Colonic mucosa (tissue), 4 donors: Measurements from ENCODE around the gene LMF2. TPM values are rescaled to one million over a fixed set of nuclear protein-coding genes. Genes with fewer than 3 reads are reported as not detected.
A peak's percentile ranks its signal among the peaks of the same experiment; 100 is the strongest.

Experiments
- DNase-seq: peaks from one replicate; pipeline ENCODE4 v3.0.0-alpha.2; 2020
- H3K27ac ChIP-seq: fragments of 200-600 bp; one replicate; pipeline ENCODE4 v1.8.0; 2021
- H3K27me3 ChIP-seq: fragments of 200-600 bp; one replicate; pipeline ENCODE4 v1.8.0; 2021
- H3K36me3 ChIP-seq: fragments of 200-600 bp; one replicate; pipeline ENCODE4 v1.8.0; 2021
- H3K4me1 ChIP-seq: fragments of 200-600 bp; one replicate; pipeline ENCODE4 v1.8.0; 2021; ENCODE audit warnings: mild to moderate bottlenecking
- H3K4me3 ChIP-seq: fragments of 200-600 bp; one replicate; pipeline ENCODE4 v1.8.0; 2021
- H3K9ac ChIP-seq, 2 donors: one replicate each; pipeline ENCODE4 v1.7.0; 2013; ENCODE audit warnings: control low read depth in 2 of 2, low read depth in 2 of 2, low read length in 2 of 2
- H3K9me3 ChIP-seq: fragments of 200-600 bp; one replicate; pipeline ENCODE4 v1.8.0; 2021
- CTCF ChIP-seq: fragments of 200-600 bp; IDR thresholded peaks from one replicate; pipeline ENCODE4 v1.8.0; 2022; ENCODE audit warnings: antibody characterized with exemption, mild to moderate bottlenecking
- intact Hi-C: fragments of 100-400 bp; cut with DNase I; formaldehyde crosslinking; loops from one replicate; pipeline ENCODE4 v1.14.1; 2022
- total RNA-seq, 2 donors: library from RNA; stranded (reverse); fragmentation: NEBNext Ultra II Directional in 1 of 2; extraction: Animal tissue kit (Norgen Biotek cat#: 25700) in 1 of 2; gene quantifications; one replicate each; pipeline ENCODE4 v1.2.1, GENCODE V29; 2021
- donor health status: healthy.
- donor health status: DM: no; HTN: no; CAD: no.
- donor health status: DM: no; HTN: no; CAD: no.

The LMF2 gene
- total RNA-seq, 2 donors from 2014 or later, result 51.1 to 60.0 TPM

GRCh38 chr22:50532824-50533796 lies 25.6 kb upstream of the LMF2 start:
- Histone ChIP-seq H3K27me3 (no peaks in the 10 kb centered on the region), H3K4me3 (no peak overlapping the region), H3K9ac (peak overlapping the region in 1 of 2 donors; percentile 95), H3K4me1 (peaks cover 6% of the 10 kb centered on the region), H3K9me3 (no peaks in the 10 kb centered on the region), H3K27ac (peak overlapping the region; percentile 100), H3K36me3 (no peaks in the 10 kb centered on the region)
- DNase-seq, result no peak
- intact Hi-C loops, result no loop called here
- no peak for TF ChIP-seq CTCF

- H3K9ac ChIP-seq, result peak overlapping the region; percentile 95 to 98
- TF ChIP-seq CTCF, result no peak
- intact Hi-C loops, result no loop called here
- no peaks in the 10 kb centered on the region for H3K9me3 ChIP-seq
- H3K27me3 ChIP-seq, result no peaks in the 10 kb centered on the region
- peak overlapping the region; percentile 55 for H3K4me3 ChIP-seq
- DNase-seq, result peak; percentile 84
- no peaks in the 10 kb centered on the region for H3K36me3 ChIP-seq
- peak overlapping the region; percentile 100 for H3K27ac ChIP-seq
- peaks cover 6% of the 10 kb centered on the region for H3K4me1 ChIP-seq
These were observed 24.6 kb upstream of the LMF2 start for GRCh38 chr22:50531962-50532674.

GRCh38 chr22:50531546-50531961 lies 24.1 kb upstream of the LMF2 start:
- Histone ChIP-seq H3K36me3 (no peaks in the 10 kb centered on the region), H3K27ac (peak overlapping the region; percentile 100), H3K4me1 (peaks cover 6% of the 10 kb centered on the region), H3K27me3 (no peaks in the 10 kb centered on the region), H3K9ac (peak overlapping the region; percentile 95 to 98), H3K9me3 (no peaks in the 10 kb centered on the region), H3K4me3 (peak overlapping the region; percentile 55)
- no peak for TF ChIP-seq CTCF
- intact Hi-C loops, result no loop called here
- peak; percentile 65 for DNase-seq

- no peaks in the 10 kb centered on the region for H3K36me3 ChIP-seq
- no peaks in the 10 kb centered on the region for H3K9me3 ChIP-seq
- peak; percentile 90 for DNase-seq
- TF ChIP-seq CTCF, result no peak
- peak overlapping the region; percentile 95 to 98 for H3K9ac ChIP-seq
- no peaks in the 10 kb centered on the region for H3K27me3 ChIP-seq
- H3K27ac ChIP-seq, result peak overlapping the region; percentile 100
- peak overlapping the region; percentile 55 for H3K4me3 ChIP-seq
- H3K4me1 ChIP-seq, result peaks cover 6% of the 10 kb centered on the region
- intact Hi-C loops, result no loop called here
These were observed 23.5 kb upstream of the LMF2 start for GRCh38 chr22:50530877-50531545.

- H3K4me1 ChIP-seq, result peaks cover 6% of the 10 kb centered on the region
- H3K9ac ChIP-seq, result peak overlapping the region; percentile 95 to 98
These were observed 23.0 kb upstream of the LMF2 start for GRCh38 chr22:50530580-50530876.

More at GRCh38 chr22:50530580-50530876, 23.0 kb upstream of the LMF2 start:
- intact Hi-C loops, result no loop called here
- DNase-seq, result no peak
- Histone ChIP-seq H3K27me3 (no peaks in the 10 kb centered on the region), H3K4me3 (peak overlapping the region; percentile 55), H3K36me3 (no peaks in the 10 kb centered on the region), H3K27ac (peak overlapping the region; percentile 100), H3K9me3 (no peaks in the 10 kb centered on the region)
- TF ChIP-seq CTCF, result no peak
